Breast epithelium (tissue), 4 donors: Measurements from ENCODE around the gene TRAF7. TPM values are rescaled to one million over a fixed set of nuclear protein-coding genes. Genes with fewer than 3 reads are reported as not detected.

Experiments used
- DNase-seq, 2 donors: peaks; one replicate each; pipeline ENCODE4 v3.0.0-alpha.2; 2019; ENCODE audit warnings: low spot score in 2 of 2
- H3K27ac ChIP-seq, 2 donors: fragments of 200-600 bp; sonication (generic) in 1 of 2; one replicate each; pipeline ENCODE4 v1.5.1; 2016 to 2019; ENCODE audit warnings: mild to moderate bottlenecking in 1 of 2
- H3K27me3 ChIP-seq, 2 donors: fragments of 200-600 bp; sonication (generic) in 1 of 2; one replicate each; pipeline versions ENCODE4 v1.5.1 to v1.6.0; 2017 to 2019; ENCODE audit warnings: control low read depth in 1 of 2, mild to moderate bottlenecking in 1 of 2
- H3K36me3 ChIP-seq: fragments of 200-600 bp; one replicate; pipeline ENCODE4 v1.5.1; 2019
- H3K4me1 ChIP-seq, 2 donors: fragments of 200-600 bp; sonication (generic); one replicate each; pipeline ENCODE4 v1.5.1; 2016 to 2019; ENCODE audit warnings: control low read depth in 1 of 2
- H3K4me3 ChIP-seq, 3 donors: fragments of 200-600 bp; sonication (generic); 1 replicate in 2 of 3; 2 replicates in 1 of 3; pipeline ENCODE4 v1.5.1; 2016 to 2019; ENCODE audit warnings: mild to moderate bottlenecking in 3 of 3, moderate library complexity in 2 of 3
- H3K9me3 ChIP-seq, 2 donors: fragments of 200-600 bp; sonication (generic) in 1 of 2; one replicate each; pipeline ENCODE4 v1.5.1; 2016 to 2019; ENCODE audit warnings: control low read depth in 1 of 2
- POLR2A ChIP-seq: fragments of 450-650 bp; IDR thresholded peaks from one replicate; pipeline ENCODE4 v1.6.1; 2016; ENCODE audit warnings: antibody characterized with exemption, mild to moderate bottlenecking, moderate library complexity
- POLR2AphosphoS5 ChIP-seq, 3 donors: sonication (generic); formaldehyde crosslinking; IDR thresholded peaks; one replicate each; pipeline ENCODE4 v1.6.1; 2017; ENCODE audit warnings: antibody characterized with exemption in 3 of 3
- intact Hi-C: fragments of 100-400 bp; cut with DNase I; formaldehyde crosslinking; loops from one replicate; pipeline ENCODE4 v1.15.1; 2023; ENCODE audit warnings: low total_unique reads
- total RNA-seq, 3 donors: library from RNA; depleted of rRNA; stranded (reverse); fragments of >200 nt; gene quantifications; one replicate each; pipeline ENCODE4 v1.1.0, GENCODE V29; 2016
- TF ChIP-seq, protein P1 (sequence below), 3 donors: fragments of 450-650 bp; IDR thresholded peaks; one replicate each; pipeline ENCODE4 v1.5.1; 2016 to 2017; ENCODE audit warnings: antibody characterized with exemption in 3 of 3, mild to moderate bottlenecking in 3 of 3, moderate library complexity in 3 of 3

Gene TRAF7
- total RNA-seq, 3 donors from 2014 or later, result 28.4 to 35.4 (median 32.5) TPM

DNA sequence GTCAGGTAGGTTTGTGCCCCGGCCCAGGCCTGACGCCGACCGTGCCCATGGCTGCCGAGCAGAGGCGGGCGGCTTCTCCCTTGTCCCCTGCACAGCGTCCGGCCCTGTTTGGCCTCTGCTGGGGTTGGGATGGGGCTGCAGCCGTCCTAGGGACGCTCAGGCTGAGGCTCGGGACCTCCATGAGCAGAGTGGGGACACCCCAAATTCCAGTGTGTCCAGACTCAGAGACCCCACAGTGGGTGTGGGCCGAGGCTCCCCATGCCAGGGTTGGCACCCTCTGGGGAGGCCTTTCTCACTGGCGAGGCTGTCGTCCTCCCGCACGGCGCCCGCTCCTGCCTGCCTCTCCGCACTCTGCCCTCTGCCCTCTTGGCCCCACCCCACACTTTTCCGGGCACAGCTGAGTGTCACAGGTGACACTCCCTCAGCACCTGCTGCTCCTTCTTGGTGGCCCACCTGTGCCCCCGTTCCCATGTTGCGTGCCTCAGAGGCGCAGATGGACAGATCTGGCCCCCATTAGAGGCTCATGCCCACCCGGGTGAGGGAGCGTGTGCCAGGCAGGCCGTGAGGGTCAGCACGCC lies 16.1 kb downstream of the TRAF7 start:
- Histone ChIP-seq H3K9me3 (no peaks in the 10 kb centered on the region), H3K36me3 (peaks cover 4% of the 10 kb centered on the region), H3K27me3 (no peaks in the 10 kb centered on the region), H3K4me1 (peaks cover 0 to 6% of the 10 kb centered on the region in 2 donors), H3K27ac (no peak overlapping the region), H3K4me3 (peak overlapping the region in 1 of 3 donors; percentile 63)
- no peak for DNase-seq
- TF ChIP-seq, protein P1, sequence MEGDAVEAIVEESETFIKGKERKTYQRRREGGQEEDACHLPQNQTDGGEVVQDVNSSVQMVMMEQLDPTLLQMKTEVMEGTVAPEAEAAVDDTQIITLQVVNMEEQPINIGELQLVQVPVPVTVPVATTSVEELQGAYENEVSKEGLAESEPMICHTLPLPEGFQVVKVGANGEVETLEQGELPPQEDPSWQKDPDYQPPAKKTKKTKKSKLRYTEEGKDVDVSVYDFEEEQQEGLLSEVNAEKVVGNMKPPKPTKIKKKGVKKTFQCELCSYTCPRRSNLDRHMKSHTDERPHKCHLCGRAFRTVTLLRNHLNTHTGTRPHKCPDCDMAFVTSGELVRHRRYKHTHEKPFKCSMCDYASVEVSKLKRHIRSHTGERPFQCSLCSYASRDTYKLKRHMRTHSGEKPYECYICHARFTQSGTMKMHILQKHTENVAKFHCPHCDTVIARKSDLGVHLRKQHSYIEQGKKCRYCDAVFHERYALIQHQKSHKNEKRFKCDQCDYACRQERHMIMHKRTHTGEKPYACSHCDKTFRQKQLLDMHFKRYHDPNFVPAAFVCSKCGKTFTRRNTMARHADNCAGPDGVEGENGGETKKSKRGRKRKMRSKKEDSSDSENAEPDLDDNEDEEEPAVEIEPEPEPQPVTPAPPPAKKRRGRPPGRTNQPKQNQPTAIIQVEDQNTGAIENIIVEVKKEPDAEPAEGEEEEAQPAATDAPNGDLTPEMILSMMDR (IDR thresholded peaks at IDR 0.05), result no peak
- intact Hi-C loops, result no loop called here

DNA sequence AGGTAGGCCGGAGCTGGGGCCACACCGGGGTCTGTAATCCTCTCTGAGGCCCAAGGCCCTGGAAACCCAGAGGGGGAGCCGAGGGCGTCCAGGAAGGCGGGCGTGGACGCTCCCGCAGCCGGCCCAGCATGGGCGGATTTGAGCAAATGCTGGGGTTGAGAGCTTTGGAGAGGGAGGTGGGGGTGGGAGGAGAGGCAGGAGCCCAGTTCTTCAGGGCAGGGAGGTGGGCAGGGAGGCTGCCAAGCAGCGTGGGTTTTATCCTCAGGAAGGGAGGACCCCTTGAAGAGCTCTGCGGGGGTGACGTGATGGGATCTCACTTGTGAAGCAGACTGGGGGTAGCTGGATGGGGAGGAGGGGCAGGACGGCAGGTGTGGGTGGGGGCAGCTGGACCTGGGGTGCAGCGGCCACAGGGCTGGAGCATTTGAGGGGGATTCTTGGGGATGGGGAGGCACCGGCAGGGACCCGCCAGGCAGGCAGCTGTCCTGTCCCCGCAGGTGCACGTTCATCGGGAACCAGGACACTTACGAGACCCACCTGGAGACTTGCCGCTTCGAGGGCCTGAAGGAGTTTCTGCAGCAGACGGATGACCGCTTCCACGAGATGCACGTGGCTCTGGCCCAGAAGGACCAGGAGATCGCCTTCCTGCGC lies 17.2 kb downstream of the TRAF7 start:
- H3K27me3 ChIP-seq, result no peaks in the 10 kb centered on the region
- no peak overlapping the region for H3K4me3 ChIP-seq
- DNase-seq, result no peak
- TF ChIP-seq POLR2AphosphoS5 (IDR thresholded peaks at IDR 0.05), result no peak
- no peak for TF ChIP-seq POLR2A
- TF ChIP-seq, protein P1 (IDR thresholded peaks at IDR 0.05), result no peak
- no peaks in the 10 kb centered on the region for H3K9me3 ChIP-seq
- H3K27ac ChIP-seq, result no peak overlapping the region
- peaks cover 0 to 6% of the 10 kb centered on the region in 2 donors for H3K4me1 ChIP-seq
- peaks cover 4% of the 10 kb centered on the region for H3K36me3 ChIP-seq
- intact Hi-C loops, result no loop called here

DNA sequence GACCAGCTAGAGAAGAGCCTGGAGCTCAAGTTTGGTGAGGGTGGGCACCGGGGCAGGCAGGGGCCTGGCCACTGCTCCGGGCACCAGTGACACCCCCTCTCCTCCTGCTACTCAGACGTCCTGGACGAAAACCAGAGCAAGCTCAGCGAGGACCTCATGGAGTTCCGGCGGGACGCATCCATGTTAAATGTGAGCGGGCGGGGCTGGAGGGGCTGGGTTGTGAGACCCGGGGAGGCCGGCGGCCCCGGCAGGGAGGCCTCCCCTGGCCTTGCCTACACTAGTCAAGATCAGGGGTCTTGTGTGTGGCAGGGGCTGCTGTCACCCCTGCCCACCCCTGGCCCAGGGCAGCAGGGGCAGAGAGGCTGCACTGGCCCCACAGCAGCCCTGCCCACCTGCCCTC lies 17.8 kb downstream of the TRAF7 start:
- Histone ChIP-seq H3K27ac (no peak overlapping the region), H3K36me3 (peaks cover 4% of the 10 kb centered on the region), H3K4me1 (peaks cover 0 to 6% of the 10 kb centered on the region in 2 donors), H3K4me3 (no peak overlapping the region), H3K9me3 (no peaks in the 10 kb centered on the region), H3K27me3 (no peaks in the 10 kb centered on the region)
- TF ChIP-seq POLR2A, result no peak
- TF ChIP-seq, protein P1 (IDR thresholded peaks at IDR 0.05), result no peak
- intact Hi-C loops, result no loop called here
- DNase-seq, result no peak

DNA sequence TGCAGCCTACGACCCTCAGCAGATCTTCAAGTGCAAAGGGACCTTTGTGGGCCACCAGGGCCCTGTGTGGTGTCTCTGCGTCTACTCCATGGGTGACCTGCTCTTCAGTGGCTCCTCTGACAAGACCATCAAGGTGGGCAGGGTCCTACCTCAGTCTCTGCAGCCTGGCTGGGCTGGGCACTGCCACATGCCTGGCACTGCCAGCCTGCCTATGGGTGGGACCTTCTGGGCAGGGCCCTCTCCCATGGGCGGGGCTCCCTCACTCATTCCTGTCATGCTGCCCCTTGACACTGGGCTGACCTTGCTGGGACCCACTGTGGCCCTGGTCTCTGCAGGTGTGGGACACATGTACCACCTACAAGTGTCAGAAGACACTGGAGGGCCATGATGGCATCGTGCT lies 18.3 kb downstream of the TRAF7 start:
- H3K27ac ChIP-seq, result no peak overlapping the region
- TF ChIP-seq POLR2AphosphoS5 (IDR thresholded peaks at IDR 0.05), result no peak
- no peak for TF ChIP-seq POLR2A
- TF ChIP-seq, protein P1 (IDR thresholded peaks at IDR 0.05), result no peak
- no peaks in the 10 kb centered on the region for H3K9me3 ChIP-seq
- peaks cover 0 to 6% of the 10 kb centered on the region in 2 donors for H3K4me1 ChIP-seq
- H3K4me3 ChIP-seq, result no peak overlapping the region
- H3K36me3 ChIP-seq, result peaks cover 4% of the 10 kb centered on the region
- intact Hi-C loops, result no loop called here
- no peaks in the 10 kb centered on the region for H3K27me3 ChIP-seq
- DNase-seq, result no peak

DNA sequence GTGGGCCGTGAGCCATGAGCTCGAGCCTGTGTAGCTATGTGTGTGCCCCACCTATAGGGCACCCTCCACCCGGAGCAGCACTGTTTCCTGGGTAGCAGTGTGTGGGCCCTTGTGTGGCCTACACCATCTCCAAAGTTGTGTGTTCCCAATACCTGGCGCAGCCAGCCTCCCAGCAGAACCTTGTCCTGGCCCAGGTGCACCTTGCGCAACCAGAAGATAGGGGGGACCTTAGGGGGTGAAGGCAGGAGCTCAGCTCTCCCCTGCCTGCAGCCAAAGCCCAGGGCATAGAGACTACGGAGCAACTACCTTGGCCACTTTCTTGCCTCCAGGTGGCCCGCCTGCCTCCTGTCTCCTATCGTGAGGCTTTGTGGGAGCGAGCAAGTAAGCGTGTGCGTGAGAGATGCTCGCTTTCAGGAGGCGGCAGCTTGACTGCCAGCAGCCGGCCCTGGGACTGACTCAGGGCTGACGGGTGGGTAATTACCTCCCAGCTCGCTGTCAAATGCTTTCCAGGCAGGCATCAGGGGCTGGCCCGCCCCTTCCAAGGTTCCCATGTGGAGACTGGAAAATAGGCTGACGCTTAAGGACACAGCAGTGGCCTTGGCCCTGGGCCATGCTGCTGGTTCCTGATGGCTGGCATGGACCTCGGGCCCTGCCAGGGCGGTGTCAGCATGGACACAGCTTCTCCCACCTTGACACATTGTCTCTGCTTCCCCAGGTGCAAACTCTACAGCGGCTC lies 19.0 kb downstream of the TRAF7 start:
- Histone ChIP-seq H3K27ac (no peak overlapping the region), H3K27me3 (no peaks in the 10 kb centered on the region), H3K4me1 (peaks cover 0 to 6% of the 10 kb centered on the region in 2 donors), H3K36me3 (peaks cover 4% of the 10 kb centered on the region), H3K9me3 (no peaks in the 10 kb centered on the region), H3K4me3 (no peak overlapping the region)
- DNase-seq, result no peak
- TF ChIP-seq POLR2AphosphoS5 (IDR thresholded peaks at IDR 0.05), result no peak
- TF ChIP-seq, protein P1 (IDR thresholded peaks at IDR 0.05), result no peak
- no peak for TF ChIP-seq POLR2A
- intact Hi-C loops, result no loop called here
